ENCODE results near the gene PIGR. TPM values are rescaled to one million over a fixed set of nuclear protein-coding genes. Genes with fewer than 3 reads are reported as not detected.

The PIGR gene
- total and polyA plus RNA-seq, 9 of the 15 experiments (the other 6 are each of a cell fraction or from before 2014, with no cell fraction given), result 0.01 to 1.5 (median 0.03) TPM; not detected in 4

- ChIA-PET CTCF (ENCODE audit: low intra/inter-chr PET ratio) (interaction anchor here (0.7 to 3.8 kb wide), 4 partner anchors 170 to 391 kb away, joined by 3 to 27 read pairs (median 8); no protein-coding TSS in a partner anchor), POLR2A (interaction anchor here (0.6 to 1.7 kb wide), 9 partner anchors 12 to 351 kb away, joined by 3 to 5 read pairs (median 4); partner anchors contain the start of genes FCMR and IL20)
- no peak overlapping the region for H3K27ac ChIP-seq (ENCODE audit: extremely low read depth, low read depth, low read length)
- no TSS peak for BruUV-seq (replicated peaks)
- no peaks in the 10 kb centered on the region for H3K9me1 ChIP-seq (ENCODE audit: control insufficient read depth, insufficient read depth, low read length)
- H3K27me3 ChIP-seq (ENCODE audit: control insufficient read depth in 2 of 2, insufficient read depth in 2 of 2, low read length in 2 of 2), result peaks cover 27 to 50% of the 10 kb centered on the region in 2 experiments; a peak in 4 of 5 replicates
- H3K79me2 ChIP-seq (ENCODE audit: control insufficient read depth, insufficient read depth, low read length), result no peaks in the 10 kb centered on the region
- 2% methylated on average over 59 of the region's 69 CpGs for WGBS (ENCODE audit: insufficient coverage, low coverage, missing lambda C conversion rate)
- H3K9me3 ChIP-seq (replicated peaks; ENCODE audit: control insufficient read depth, insufficient read depth, low read depth, low read length), result no peaks in the 10 kb centered on the region
- H3K36me3 ChIP-seq (ENCODE audit: control insufficient read depth, insufficient read depth, low read length), result no peaks in the 10 kb centered on the region
- ATAC-seq (peak; percentile 64), DNase-seq (ENCODE audit: extremely low read depth in 1 of 4, low spot score in 3 of 4) (peak; percentile 43 to 77 (median 63)), FAIRE-seq (no peak)
- H4K20me1 ChIP-seq (replicated peaks; ENCODE audit: control insufficient read depth, insufficient read depth, low read length), result 0 out of 2 replicates have a peak, but pooled peaks cover 3% of the 10 kb centered on the region
- H3K9ac ChIP-seq (ENCODE audit: insufficient read depth in 1 of 2, low read depth in 2 of 2, low read length in 2 of 2), result peak overlapping the region in 1 of 2 experiments; percentile 83; a peak in 2 of 4 replicates
- H3K4me3 ChIP-seq, result peak overlapping the region; percentile 41
- peak overlapping the region; percentile 66 for H3K4me2 ChIP-seq (ENCODE audit: insufficient read depth, low read length)
- intact Hi-C loops (cut with micrococcal nuclease), result no loop called here
- H3K4me1 ChIP-seq (replicated peaks in 1 of 2; ENCODE audit: control insufficient read depth in 2 of 2, insufficient read depth in 2 of 2, low read length in 2 of 2), result peaks cover 9 to 18% of the 10 kb centered on the region in 2 experiments; a peak in 4 of 5 replicates
- H2AFZ ChIP-seq (ENCODE audit: low read depth, low read length), result peak overlapping the region; percentile 61
- in situ Hi-C loops (cut with MboI), result loop anchor here (25.0 kb wide), 1 partner anchor 297 kb away; the partner anchor contains the start of gene EIF2D
- TF ChIP-seq CTBP1 (IDR thresholded peaks at IDR 0.05; ENCODE audit: borderline replicate concordance) (peak; percentile 68; the same call in 1 of the 2 replicates), RCOR1 (IDR thresholded peaks at IDR 0.05; ENCODE audit: borderline replicate concordance in 1 of 2, low read depth in 2 of 2, low read length in 2 of 2) (0 out of 4 replicates have a peak, but pooled peaks of 1 of the 2 experiments have one; percentile 7), HDAC1 (IDR thresholded peaks at IDR 0.05) (0 out of 4 replicates have a peak, but pooled peaks of 1 of the 2 experiments have one; percentile 31), REST (IDR thresholded peaks at IDR 0.05; ENCODE audit: borderline replicate concordance) (peak; percentile 39; the same call in 1 of the 2 replicates), REST (CRISPR knock-in tag; IDR thresholded peaks at IDR 0.05; ENCODE audit: low read depth) (no peak)
Observed at GRCh38 chr1:206909161-206909882, 36.9 kb downstream of the PIGR start.
